ENCODE measurements around the gene PECR. TPM values are rescaled to one million over a fixed set of nuclear protein-coding genes. Genes with fewer than 3 reads are reported as not detected.

PECR gene
- total and polyA plus RNA-seq, 4 donors: 31.8 to 152 (median 65.5) TPM

DNA sequence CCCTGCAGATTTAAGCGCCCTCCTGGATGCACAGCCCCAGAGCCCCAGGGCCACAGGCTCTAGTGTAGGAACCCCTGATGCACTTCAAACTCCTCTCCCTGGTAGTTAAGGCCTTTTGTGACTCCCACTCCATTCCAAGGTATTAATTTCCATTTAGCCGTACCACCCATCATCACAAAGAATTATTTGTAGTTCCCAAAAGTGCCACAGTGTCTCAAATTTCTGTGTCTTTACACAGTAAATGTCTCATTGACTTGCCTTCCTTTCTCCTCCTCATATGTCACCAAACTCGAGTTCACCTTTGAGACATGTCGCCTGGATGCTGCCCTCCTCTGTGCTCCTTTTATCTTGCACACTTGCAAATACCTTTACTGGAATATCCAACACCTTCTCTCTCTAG, 25.9 kb downstream of the PECR start:
- Histone ChIP-seq H3K9me3 (ENCODE audit: control insufficient read depth in 4 of 4, low read length in 3 of 4) (no peaks in the 10 kb centered on the region), H3K9ac (ENCODE audit: low read depth in 1 of 2, low read length in 2 of 2) (no peak overlapping the region), H3K36me3 (ENCODE audit: control insufficient read depth in 4 of 4, insufficient read depth in 3 of 4, low read depth in 1 of 4, low read length in 3 of 4) (peaks cover 2 to 10% (median 9%) of the 10 kb centered on the region in 4 donors), H3K27ac (ENCODE audit: low read depth in 1 of 2, low read length in 2 of 2) (no peak overlapping the region), H3K27me3 (ENCODE audit: control insufficient read depth in 4 of 4, insufficient read depth in 4 of 4, low read length in 3 of 4) (no peaks in the 10 kb centered on the region), H3K4me3 (ENCODE audit: low read depth in 1 of 3, low read length in 3 of 3) (no peak overlapping the region), H3K4me1 (ENCODE audit: control insufficient read depth in 4 of 4, insufficient read depth in 4 of 4, low read length in 3 of 4) (peaks cover 0 to 36% (median 22%) of the 10 kb centered on the region in 4 donors)
- no peak for DNase-seq (ENCODE audit: low spot score)
- WGBS: 92% methylated on average over 4 of the region's 4 CpGs
- TF ChIP-seq, protein P1, sequence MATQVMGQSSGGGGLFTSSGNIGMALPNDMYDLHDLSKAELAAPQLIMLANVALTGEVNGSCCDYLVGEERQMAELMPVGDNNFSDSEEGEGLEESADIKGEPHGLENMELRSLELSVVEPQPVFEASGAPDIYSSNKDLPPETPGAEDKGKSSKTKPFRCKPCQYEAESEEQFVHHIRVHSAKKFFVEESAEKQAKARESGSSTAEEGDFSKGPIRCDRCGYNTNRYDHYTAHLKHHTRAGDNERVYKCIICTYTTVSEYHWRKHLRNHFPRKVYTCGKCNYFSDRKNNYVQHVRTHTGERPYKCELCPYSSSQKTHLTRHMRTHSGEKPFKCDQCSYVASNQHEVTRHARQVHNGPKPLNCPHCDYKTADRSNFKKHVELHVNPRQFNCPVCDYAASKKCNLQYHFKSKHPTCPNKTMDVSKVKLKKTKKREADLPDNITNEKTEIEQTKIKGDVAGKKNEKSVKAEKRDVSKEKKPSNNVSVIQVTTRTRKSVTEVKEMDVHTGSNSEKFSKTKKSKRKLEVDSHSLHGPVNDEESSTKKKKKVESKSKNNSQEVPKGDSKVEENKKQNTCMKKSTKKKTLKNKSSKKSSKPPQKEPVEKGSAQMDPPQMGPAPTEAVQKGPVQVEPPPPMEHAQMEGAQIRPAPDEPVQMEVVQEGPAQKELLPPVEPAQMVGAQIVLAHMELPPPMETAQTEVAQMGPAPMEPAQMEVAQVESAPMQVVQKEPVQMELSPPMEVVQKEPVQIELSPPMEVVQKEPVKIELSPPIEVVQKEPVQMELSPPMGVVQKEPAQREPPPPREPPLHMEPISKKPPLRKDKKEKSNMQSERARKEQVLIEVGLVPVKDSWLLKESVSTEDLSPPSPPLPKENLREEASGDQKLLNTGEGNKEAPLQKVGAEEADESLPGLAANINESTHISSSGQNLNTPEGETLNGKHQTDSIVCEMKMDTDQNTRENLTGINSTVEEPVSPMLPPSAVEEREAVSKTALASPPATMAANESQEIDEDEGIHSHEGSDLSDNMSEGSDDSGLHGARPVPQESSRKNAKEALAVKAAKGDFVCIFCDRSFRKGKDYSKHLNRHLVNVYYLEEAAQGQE (IDR thresholded peaks at IDR 0.05): no peak

GRCh38 chr2:216052420-216052819, 29.2 kb downstream of the PECR start:
- peaks cover 0 to 11% (median 6%) of the 10 kb centered on the region in 4 donors for H3K4me1 ChIP-seq (ENCODE audit: control insufficient read depth in 4 of 4, insufficient read depth in 4 of 4, low read length in 3 of 4)
- WGBS: over 99% methylated on average over 2 of the region's 2 CpGs
- H3K27ac ChIP-seq (ENCODE audit: low read depth in 1 of 2, low read length in 2 of 2): no peak overlapping the region
- no peak for DNase-seq (ENCODE audit: low spot score)
- TF ChIP-seq JUND (IDR thresholded peaks at IDR 0.05) (no peak), TAF1 (conservative IDR thresholded peaks at IDR 0.05) (no peak), RXRA (IDR thresholded peaks at IDR 0.05) (no peak), SP1 (IDR thresholded peaks at IDR 0.05) (no peak), HNF4G (IDR thresholded peaks at IDR 0.05) (no peak), RAD21 (IDR thresholded peaks at IDR 0.05) (no peak), EGR1 (IDR thresholded peaks at IDR 0.05; ENCODE audit: low read depth in 2 of 2) (no peak), ZBTB33 (IDR thresholded peaks at IDR 0.05) (no peak), HNF4A (conservative IDR thresholded peaks at IDR 0.05) (no peak), FOXA1 (IDR thresholded peaks at IDR 0.05) (no peak), GABPA (IDR thresholded peaks at IDR 0.05 in 1 of 2, conservative IDR thresholded peaks at IDR 0.05 in 1 of 2) (no peak)
- TF ChIP-seq, protein P2, sequence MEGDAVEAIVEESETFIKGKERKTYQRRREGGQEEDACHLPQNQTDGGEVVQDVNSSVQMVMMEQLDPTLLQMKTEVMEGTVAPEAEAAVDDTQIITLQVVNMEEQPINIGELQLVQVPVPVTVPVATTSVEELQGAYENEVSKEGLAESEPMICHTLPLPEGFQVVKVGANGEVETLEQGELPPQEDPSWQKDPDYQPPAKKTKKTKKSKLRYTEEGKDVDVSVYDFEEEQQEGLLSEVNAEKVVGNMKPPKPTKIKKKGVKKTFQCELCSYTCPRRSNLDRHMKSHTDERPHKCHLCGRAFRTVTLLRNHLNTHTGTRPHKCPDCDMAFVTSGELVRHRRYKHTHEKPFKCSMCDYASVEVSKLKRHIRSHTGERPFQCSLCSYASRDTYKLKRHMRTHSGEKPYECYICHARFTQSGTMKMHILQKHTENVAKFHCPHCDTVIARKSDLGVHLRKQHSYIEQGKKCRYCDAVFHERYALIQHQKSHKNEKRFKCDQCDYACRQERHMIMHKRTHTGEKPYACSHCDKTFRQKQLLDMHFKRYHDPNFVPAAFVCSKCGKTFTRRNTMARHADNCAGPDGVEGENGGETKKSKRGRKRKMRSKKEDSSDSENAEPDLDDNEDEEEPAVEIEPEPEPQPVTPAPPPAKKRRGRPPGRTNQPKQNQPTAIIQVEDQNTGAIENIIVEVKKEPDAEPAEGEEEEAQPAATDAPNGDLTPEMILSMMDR (IDR thresholded peaks at IDR 0.05; ENCODE audit: low read depth, low read length, missing input control): no peak
- TF ChIP-seq, protein P1 (IDR thresholded peaks at IDR 0.05): no peak
- no peak overlapping the region for H3K9ac ChIP-seq (ENCODE audit: low read depth in 1 of 2, low read length in 2 of 2)
- no peaks in the 10 kb centered on the region for H3K27me3 ChIP-seq (ENCODE audit: control insufficient read depth in 4 of 4, insufficient read depth in 4 of 4, low read length in 3 of 4)
- H3K36me3 ChIP-seq (ENCODE audit: control insufficient read depth in 4 of 4, insufficient read depth in 3 of 4, low read depth in 1 of 4, low read length in 3 of 4): peaks cover 2 to 27% (median 18%) of the 10 kb centered on the region in 4 donors
- H3K9me3 ChIP-seq (ENCODE audit: control insufficient read depth in 4 of 4, low read length in 3 of 4): no peaks in the 10 kb centered on the region
- no peak overlapping the region for H3K4me3 ChIP-seq (ENCODE audit: low read depth in 1 of 3, low read length in 3 of 3)

All from liver (tissue), 9 donors.